WTC11 (cell line): ENCODE data around the gene RBM42. TPM values are rescaled to one million over a fixed set of nuclear protein-coding genes. Genes with fewer than 3 reads are reported as not detected.

ENCODE experiments used
- ATAC-seq: fragments of 200-7000 bp; cut with Tn5 transposase; 2 replicates; pipeline ENCODE4 v1.10.0; 2021; ENCODE audit warnings: mild to moderate bottlenecking, moderate library complexity
- CTCF ChIA-PET: fragments of 300-600 bp; sonication (Branson Sonifier 250); formaldehyde crosslinking; loops from one replicate; lab custom pipeline; 2021; ENCODE audit warnings: antibody characterized with exemption; lab: Charles Lee
- POLR2A ChIA-PET: fragments of 350-600 bp; sonication (Branson Sonifier 250); formaldehyde crosslinking; loops from one replicate; lab custom pipeline; 2021; ENCODE audit warnings: antibody characterized with exemption; lab: Charles Lee
- DNase-seq: peaks from one replicate; pipeline ENCODE4 v3.0.0; 2021; ENCODE audit warnings: low spot score
- H3K27ac Mint-ChIP-seq: 2 replicates; pipeline ENCODE4 v1.8.0; 2021; ENCODE audit warnings: mixed read lengths
- H3K27me3 Mint-ChIP-seq: 2 replicates; pipeline ENCODE4 v1.8.0; 2021; ENCODE audit warnings: low read depth, mild to moderate bottlenecking, moderate library complexity, mixed read lengths
- H3K36me3 Mint-ChIP-seq: 2 replicates; pipeline ENCODE4 v1.8.0; 2021; ENCODE audit warnings: mixed read lengths
- H3K4me1 Mint-ChIP-seq: 2 replicates; pipeline ENCODE4 v1.8.0; 2022; ENCODE audit warnings: mixed read lengths
- H3K4me3 Mint-ChIP-seq: 2 replicates; pipeline ENCODE4 v1.8.0; 2021; ENCODE audit warnings: mild to moderate bottlenecking, moderate library complexity, mixed read lengths
- H3K9me3 Mint-ChIP-seq: 2 replicates; pipeline ENCODE4 v1.8.0; 2021; ENCODE audit warnings: mixed read lengths
- ATF1 ChIP-seq: sonication (generic); formaldehyde crosslinking; IDR thresholded peaks from 2 replicates; pipeline ENCODE4 v1.8.1; 2023; ENCODE audit warnings: mild to moderate bottlenecking, moderate library complexity, missing genetic modification reagents
- E2F5 ChIP-seq: sonication (generic); formaldehyde crosslinking; IDR thresholded peaks from 2 replicates; pipeline ENCODE4 v1.8.1; 2022; ENCODE audit warnings: mild to moderate bottlenecking, moderate library complexity, missing genetic modification reagents
- ESRRA ChIP-seq: sonication (generic); formaldehyde crosslinking; IDR thresholded peaks from 2 replicates; pipeline ENCODE4 v1.8.1; 2022; ENCODE audit warnings: mild to moderate bottlenecking, missing genetic modification reagents, borderline replicate concordance
- FOXK1 ChIP-seq: sonication (generic); formaldehyde crosslinking; IDR thresholded peaks from 2 replicates; pipeline ENCODE4 v1.8.0; 2022; ENCODE audit warnings: mild to moderate bottlenecking, moderate library complexity, missing genetic modification reagents
- FOXP1 ChIP-seq: sonication (generic); formaldehyde crosslinking; IDR thresholded peaks from 2 replicates; pipeline ENCODE4 v1.8.0; 2022; ENCODE audit warnings: missing genetic modification reagents, mild to moderate bottlenecking, moderate library complexity, borderline replicate concordance
- GABPB1 ChIP-seq: sonication (generic); formaldehyde crosslinking; IDR thresholded peaks from 2 replicates; pipeline ENCODE4 v1.8.1; 2023; ENCODE audit warnings: mild to moderate bottlenecking, missing genetic modification reagents
- MYBL2 ChIP-seq: sonication (generic); formaldehyde crosslinking; IDR thresholded peaks from 2 replicates; pipeline ENCODE4 v1.8.1; 2023; ENCODE audit warnings: mild to moderate bottlenecking, moderate library complexity, missing genetic modification reagents
- NFE2L1 ChIP-seq: sonication (generic); formaldehyde crosslinking; IDR thresholded peaks from 2 replicates; pipeline ENCODE4 v1.8.1; 2023; ENCODE audit warnings: missing genetic modification reagents
- NFYB ChIP-seq: sonication (generic); formaldehyde crosslinking; conservative IDR thresholded peaks from 2 replicates; pipeline ENCODE4 v1.8.0; 2022; ENCODE audit warnings: low read depth, missing genetic modification reagents
- PREB ChIP-seq: sonication (generic); formaldehyde crosslinking; IDR thresholded peaks from 2 replicates; pipeline ENCODE4 v1.8.1; 2022; ENCODE audit warnings: mild to moderate bottlenecking, missing genetic modification reagents, moderate library complexity, borderline replicate concordance
- RELA ChIP-seq: sonication (generic); formaldehyde crosslinking; IDR thresholded peaks from 2 replicates; pipeline ENCODE4 v1.8.1; 2022; ENCODE audit warnings: missing genetic modification reagents, mild to moderate bottlenecking, borderline replicate concordance
- SP1 ChIP-seq: sonication (generic); formaldehyde crosslinking; conservative IDR thresholded peaks from 2 replicates; pipeline ENCODE4 v1.8.1; 2022; ENCODE audit warnings: missing genetic modification reagents
- ZNF219 ChIP-seq: sonication (generic); formaldehyde crosslinking; IDR thresholded peaks from 2 replicates; pipeline ENCODE4 v1.8.0; 2023; ENCODE audit warnings: missing genetic modification reagents, mild to moderate bottlenecking, borderline replicate concordance
- ZNF263 ChIP-seq: sonication (generic); formaldehyde crosslinking; IDR thresholded peaks from 2 replicates; pipeline ENCODE4 v1.8.1; 2022; ENCODE audit warnings: low read depth, mild to moderate bottlenecking, moderate library complexity, missing genetic modification reagents
- total RNA-seq: library from RNA; stranded (reverse); gene quantifications from 3 replicates; pipeline ENCODE4 v1.2.3, GENCODE V29; 2021
- TF ChIP-seq, protein P1 (sequence below): sonication (generic); formaldehyde crosslinking; IDR thresholded peaks from 2 replicates; pipeline ENCODE4 v1.8.1; 2023; ENCODE audit warnings: mild to moderate bottlenecking, missing genetic modification reagents, moderate library complexity
- TF ChIP-seq, protein P2 (sequence below): sonication (generic); formaldehyde crosslinking; IDR thresholded peaks from 2 replicates; pipeline ENCODE4 v1.8.0; 2022; ENCODE audit warnings: mild to moderate bottlenecking, missing genetic modification reagents
- TF ChIP-seq, protein P3 (sequence below): sonication (generic); formaldehyde crosslinking; IDR thresholded peaks from 2 replicates; pipeline ENCODE4 v1.8.1; 2022; ENCODE audit warnings: low read depth, mild to moderate bottlenecking, moderate library complexity, missing genetic modification reagents, borderline replicate concordance

RBM42 gene
- total RNA-seq, 1 experiment from 2014 or later: 94.9 TPM

DNA sequence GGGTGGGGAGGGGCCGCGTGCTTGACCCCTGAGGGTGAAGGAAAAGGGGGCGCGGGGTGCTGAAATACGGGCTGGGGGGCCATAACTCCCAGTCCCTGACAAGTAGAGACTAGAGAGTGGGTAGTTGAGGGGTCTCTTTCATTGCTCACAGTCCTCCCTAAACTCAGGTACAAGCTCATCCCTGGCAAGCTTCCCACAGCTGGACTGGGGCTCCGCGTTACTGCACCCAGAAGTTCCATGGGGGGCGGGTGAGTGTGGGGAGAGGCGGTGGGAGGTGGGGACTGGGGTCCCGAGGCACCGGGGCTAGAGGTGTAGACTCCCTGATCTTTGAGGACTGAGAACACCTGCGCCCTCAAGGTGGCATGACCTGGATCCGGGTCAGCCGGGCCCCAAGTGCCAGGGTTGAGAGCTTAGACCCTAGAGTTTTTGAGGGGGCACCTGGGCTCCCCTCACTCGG, 14.0 kb downstream of the RBM42 start:
- Mint-ChIP-seq H3K4me3 (peak overlapping the region; percentile 84), H3K27me3 (peaks cover 17% of the 10 kb centered on the region), H3K9me3 (no peaks in the 10 kb centered on the region), H3K36me3 (peaks cover 3% of the 10 kb centered on the region; the same call in 1 of the 2 replicates), H3K27ac (no peak overlapping the region), H3K4me1 (peaks cover 34% of the 10 kb centered on the region)
- POLR2A ChIA-PET: interaction anchor here (0.6 to 3.3 kb wide), 3 partner anchors 19 to 194 kb away, joined by 3 to 14 read pairs (median 6); no protein-coding TSS in a partner anchor
- CTCF ChIA-PET: interaction anchor here (0.6 to 2.8 kb wide), 5 partner anchors 50 to 148 kb away, joined by 3 to 19 read pairs (median 5); no protein-coding TSS in a partner anchor
- DNase-seq (no peak), ATAC-seq (no peak)
- TF ChIP-seq PREB (CRISPR knock-in tag) (no peak), ZNF263 (CRISPR knock-in tag) (0 out of 2 replicates have a peak, but pooled peaks have one; percentile 43)

- no peaks in the 10 kb centered on the region for H3K9me3 Mint-ChIP-seq
- POLR2A ChIA-PET: interaction anchor here (0.5 to 3.3 kb wide), 9 partner anchors 19 to 195 kb away, joined by 3 to 14 read pairs (median 4); partner anchors contain the start of genes PSENEN and U2AF1L4
- peak; percentile 90 for DNase-seq
- no peaks in the 10 kb centered on the region for H3K36me3 Mint-ChIP-seq
- H3K27me3 Mint-ChIP-seq: peaks cover 17% of the 10 kb centered on the region
- peaks cover 34% of the 10 kb centered on the region for H3K4me1 Mint-ChIP-seq
- peak overlapping the region; percentile 84 for H3K4me3 Mint-ChIP-seq
- TF ChIP-seq NFE2L1 (CRISPR knock-in tag): 0 out of 2 replicates have a peak, but pooled peaks have one; percentile 51
- no peak for TF ChIP-seq ATF1 (CRISPR knock-in tag)
- TF ChIP-seq E2F5 (CRISPR knock-in tag): 0 out of 2 replicates have a peak, but pooled peaks have one; percentile 69
- TF ChIP-seq NFYB: 0 out of 2 replicates have a peak, but pooled peaks have one; percentile 30
- peak; percentile 56; the same call in 1 of the 2 replicates for TF ChIP-seq FOXK1 (CRISPR knock-in tag)
- TF ChIP-seq, protein P1, sequence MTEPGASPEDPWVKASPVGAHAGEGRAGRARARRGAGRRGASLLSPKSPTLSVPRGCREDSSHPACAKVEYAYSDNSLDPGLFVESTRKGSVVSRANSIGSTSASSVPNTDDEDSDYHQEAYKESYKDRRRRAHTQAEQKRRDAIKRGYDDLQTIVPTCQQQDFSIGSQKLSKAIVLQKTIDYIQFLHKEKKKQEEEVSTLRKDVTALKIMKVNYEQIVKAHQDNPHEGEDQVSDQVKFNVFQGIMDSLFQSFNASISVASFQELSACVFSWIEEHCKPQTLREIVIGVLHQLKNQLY (CRISPR knock-in tag): no peak
- TF ChIP-seq, protein P2, sequence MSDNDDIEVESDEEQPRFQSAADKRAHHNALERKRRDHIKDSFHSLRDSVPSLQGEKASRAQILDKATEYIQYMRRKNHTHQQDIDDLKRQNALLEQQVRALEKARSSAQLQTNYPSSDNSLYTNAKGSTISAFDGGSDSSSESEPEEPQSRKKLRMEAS: peak; percentile 41; the same call in 1 of the 2 replicates
- TF ChIP-seq SP1 (CRISPR knock-in tag): peak; percentile 79
- peak; percentile 72; the same call in 1 of the 2 replicates for TF ChIP-seq FOXP1 (CRISPR knock-in tag)
- TF ChIP-seq ESRRA (CRISPR knock-in tag): peak; percentile 61; the same call in 1 of the 2 replicates
- TF ChIP-seq ZNF219 (CRISPR knock-in tag): no peak
- peak; percentile 70; the same call in 1 of the 2 replicates for TF ChIP-seq RELA (CRISPR knock-in tag)
- TF ChIP-seq, protein P3, sequence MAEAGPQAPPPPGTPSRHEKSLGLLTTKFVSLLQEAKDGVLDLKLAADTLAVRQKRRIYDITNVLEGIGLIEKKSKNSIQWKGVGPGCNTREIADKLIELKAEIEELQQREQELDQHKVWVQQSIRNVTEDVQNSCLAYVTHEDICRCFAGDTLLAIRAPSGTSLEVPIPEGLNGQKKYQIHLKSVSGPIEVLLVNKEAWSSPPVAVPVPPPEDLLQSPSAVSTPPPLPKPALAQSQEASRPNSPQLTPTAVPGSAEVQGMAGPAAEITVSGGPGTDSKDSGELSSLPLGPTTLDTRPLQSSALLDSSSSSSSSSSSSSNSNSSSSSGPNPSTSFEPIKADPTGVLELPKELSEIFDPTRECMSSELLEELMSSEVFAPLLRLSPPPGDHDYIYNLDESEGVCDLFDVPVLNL (CRISPR knock-in tag): peak; percentile 29; the same call in 1 of the 2 replicates
- peak; percentile 59; the same call in 1 of the 2 replicates for TF ChIP-seq GABPB1 (CRISPR knock-in tag)
- TF ChIP-seq MYBL2 (CRISPR knock-in tag): peak; percentile 28; the same call in 1 of the 2 replicates
- TF ChIP-seq, all 79 proteins: peak for 12
- H3K27ac Mint-ChIP-seq: peak overlapping the region; percentile 93
- CTCF ChIA-PET: interaction anchor here (0.6 to 3.1 kb wide), 12 partner anchors 25 to 577 kb away, joined by 3 to 19 read pairs (median 5); no protein-coding TSS in a partner anchor
- peak; percentile 29 for ATAC-seq
These were observed 14.7 kb downstream of the RBM42 start for GRCh38 chr19:35643255-35644205.
